CD4-positive, alpha-beta T cell treated with Interleukin-17A for 1 hour (primary cell): ENCODE data around the gene MN1.
A peak's percentile ranks its signal among the peaks of the same experiment; 100 is the strongest.

Experiments
- DNase-seq: peaks from one replicate; pipeline ENCODE4 v3.0.0-alpha.2; 2020

MN1 gene

GRCh38 chr22:27801616-27802345, at the start of gene MN1:
Gene MN1 (minus strand): TSS chr22:27801756. CDS start chr22:27800543, 1,213 bp downstream.
- DNase-seq = peak; percentile 69

- DNase-seq = no peak
These were observed 48.5 kb upstream of the MN1 start for GRCh38 chr22:27850000-27850521.

- no peak for DNase-seq
These were observed 46.4 kb upstream of the MN1 start for GRCh38 chr22:27848005-27848404.

- DNase-seq = no peak
These were observed 45.4 kb upstream of the MN1 start for GRCh38 chr22:27846910-27847309.

GRCh38 chr22:27846248-27846757, 44.7 kb upstream of the MN1 start:
- no peak for DNase-seq

GRCh38 chr22:27845644-27846043, 44.1 kb upstream of the MN1 start:
- no peak for DNase-seq

- DNase-seq = no peak
These were observed 43.4 kb upstream of the MN1 start for GRCh38 chr22:27844656-27845591.

- no peak for DNase-seq
These were observed 42.7 kb upstream of the MN1 start for GRCh38 chr22:27844256-27844655.

- no peak for DNase-seq
These were observed 41.9 kb upstream of the MN1 start for GRCh38 chr22:27843441-27843840.

- DNase-seq = no peak
These were observed 41.3 kb upstream of the MN1 start for GRCh38 chr22:27842669-27843431.

GRCh38 chr22:27842201-27842600, 40.6 kb upstream of the MN1 start:
- no peak for DNase-seq

- DNase-seq = no peak
These were observed 38.9 kb upstream of the MN1 start for GRCh38 chr22:27840436-27840835.

GRCh38 chr22:27839057-27839660, 37.6 kb upstream of the MN1 start:
- no peak for DNase-seq

- DNase-seq = no peak
These were observed 34.6 kb upstream of the MN1 start for GRCh38 chr22:27836181-27836580.

- no peak for DNase-seq
These were observed 33.9 kb upstream of the MN1 start for GRCh38 chr22:27835446-27835845.

- DNase-seq = no peak
These were observed 33.0 kb upstream of the MN1 start for GRCh38 chr22:27834364-27835185.

GRCh38 chr22:27833803-27834202, 32.2 kb upstream of the MN1 start:
- DNase-seq = no peak

GRCh38 chr22:27832606-27833005, 31.1 kb upstream of the MN1 start:
- no peak for DNase-seq

GRCh38 chr22:27829620-27830019, 28.1 kb upstream of the MN1 start:
- no peak for DNase-seq

- DNase-seq = no peak
These were observed 26.3 kb upstream of the MN1 start for GRCh38 chr22:27827604-27828587.
